ENCODE measurements around the gene POLR2I.

The POLR2I gene

DNA sequence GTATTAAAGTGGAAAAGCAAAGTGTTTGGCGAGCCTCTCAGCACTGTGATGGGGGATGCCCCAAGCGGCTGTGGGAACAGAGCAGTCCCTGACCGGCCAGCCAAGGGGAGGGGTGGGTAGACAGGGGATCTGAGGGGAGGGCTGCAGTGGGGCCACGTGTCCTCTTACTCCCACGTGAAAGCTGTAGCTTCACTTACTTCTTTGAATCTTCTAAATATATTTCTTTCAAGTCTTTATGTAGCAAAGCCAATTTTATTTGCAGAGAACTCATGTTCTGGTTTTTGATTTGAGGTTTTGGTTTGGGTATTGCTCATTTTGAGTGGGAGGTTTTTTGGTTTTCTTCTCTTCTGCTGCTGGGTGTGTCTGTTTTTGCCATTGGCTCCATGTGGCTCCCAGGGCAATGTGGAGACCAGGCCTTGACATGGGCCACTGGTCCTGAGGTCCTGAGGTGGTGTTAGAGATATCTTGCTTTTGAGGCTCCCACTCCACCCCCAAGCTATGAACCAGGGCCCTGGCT is 21.5 kb downstream of the POLR2I start:
- Histone ChIP-seq H3K4me3 (ENCODE audit: low read length) (no peak overlapping the region), H3K9ac (ENCODE audit: low read depth, low read length) (no peak overlapping the region), H3K9me3 (replicated peaks; ENCODE audit: low read length) (no peaks in the 10 kb centered on the region), H3K27me3 (ENCODE audit: control insufficient read depth, insufficient read depth, low read length) (no peaks in the 10 kb centered on the region), H3K4me1 (ENCODE audit: control insufficient read depth, insufficient read depth, low read length) (no peaks in the 10 kb centered on the region), H3K4me2 (ENCODE audit: low read length) (no peak overlapping the region), H3K36me3 (ENCODE audit: insufficient read depth, low read length) (peaks cover 15% of the 10 kb centered on the region)

DNA sequence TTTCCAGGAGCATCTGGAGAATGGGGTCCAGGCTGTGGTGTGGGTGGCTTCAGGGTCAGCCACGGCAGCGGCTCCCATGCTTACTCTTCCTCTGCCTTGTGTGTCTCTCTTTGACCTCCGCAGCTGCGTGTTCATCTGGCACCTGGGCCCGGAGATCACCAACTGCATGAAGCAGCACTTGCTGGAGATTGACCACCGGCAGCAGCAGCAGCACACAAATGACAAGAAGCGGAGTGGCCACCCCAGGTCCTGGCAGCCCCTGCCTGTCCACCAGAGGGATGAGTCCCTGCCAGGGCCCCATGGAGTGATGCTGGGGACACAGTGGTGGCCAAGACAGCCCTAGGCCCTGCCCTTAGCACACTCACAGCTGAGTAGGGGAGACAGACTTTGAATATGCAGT is 22.1 kb downstream of the POLR2I start:
- no peak overlapping the region for H3K4me2 ChIP-seq (ENCODE audit: low read length)
- H3K9me3 ChIP-seq (replicated peaks; ENCODE audit: low read length), result no peaks in the 10 kb centered on the region
- H3K4me1 ChIP-seq (ENCODE audit: control insufficient read depth, insufficient read depth, low read length), result no peaks in the 10 kb centered on the region
- H3K4me3 ChIP-seq (ENCODE audit: low read length), result no peak overlapping the region
- peaks cover 15% of the 10 kb centered on the region for H3K36me3 ChIP-seq (ENCODE audit: insufficient read depth, low read length)
- H3K9ac ChIP-seq (ENCODE audit: low read depth, low read length), result no peak overlapping the region
- no peaks in the 10 kb centered on the region for H3K27me3 ChIP-seq (ENCODE audit: control insufficient read depth, insufficient read depth, low read length)

DNA sequence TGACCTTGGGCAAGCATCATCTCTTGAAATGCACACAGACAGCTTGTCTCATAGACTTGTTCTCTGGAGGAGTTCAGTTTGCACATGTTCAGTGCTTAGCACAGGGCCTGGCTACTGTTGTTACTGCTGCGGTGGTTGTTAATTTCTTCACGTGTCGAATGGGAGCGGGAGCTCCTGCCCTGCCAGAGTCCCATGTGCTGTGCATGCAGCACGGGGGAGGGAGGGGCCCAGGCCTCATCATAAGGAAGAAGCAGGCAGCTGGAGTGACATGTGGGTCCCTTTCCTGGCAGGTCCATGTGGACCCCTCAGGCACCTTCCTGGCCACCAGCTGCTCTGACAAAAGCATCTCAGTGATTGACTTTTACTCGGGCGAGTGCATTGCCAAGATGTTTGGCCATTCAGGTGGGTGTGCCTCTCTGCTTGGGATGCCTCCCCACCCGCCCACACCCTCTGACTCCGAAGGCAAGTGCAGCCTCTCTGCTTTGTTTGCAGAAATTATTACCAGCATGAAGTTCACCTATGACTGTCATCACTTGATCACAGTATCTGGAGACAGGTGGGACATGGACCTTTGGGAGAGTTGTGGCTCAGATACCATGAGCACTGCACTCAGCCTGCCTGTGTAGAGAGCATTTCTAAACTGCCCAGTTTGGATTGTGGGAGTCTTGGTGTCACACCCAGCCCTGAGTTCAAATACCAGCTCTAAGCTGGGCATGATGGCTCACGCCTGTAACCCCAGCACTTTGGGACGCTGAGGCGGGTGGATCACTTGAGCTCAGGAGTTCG is 23.6 kb downstream of the POLR2I start:
- no peaks in the 10 kb centered on the region for H3K27me3 ChIP-seq (ENCODE audit: control insufficient read depth, insufficient read depth, low read length)
- peaks cover 18% of the 10 kb centered on the region for H3K36me3 ChIP-seq (ENCODE audit: insufficient read depth, low read length)
- H3K9me3 ChIP-seq (replicated peaks; ENCODE audit: low read length), result no peaks in the 10 kb centered on the region
- H3K4me3 ChIP-seq (ENCODE audit: low read length), result no peak overlapping the region
- no peak overlapping the region for H3K9ac ChIP-seq (ENCODE audit: low read depth, low read length)
- H3K4me2 ChIP-seq (ENCODE audit: low read length), result no peak overlapping the region
- H3K4me1 ChIP-seq (ENCODE audit: control insufficient read depth, insufficient read depth, low read length), result no peaks in the 10 kb centered on the region

DNA sequence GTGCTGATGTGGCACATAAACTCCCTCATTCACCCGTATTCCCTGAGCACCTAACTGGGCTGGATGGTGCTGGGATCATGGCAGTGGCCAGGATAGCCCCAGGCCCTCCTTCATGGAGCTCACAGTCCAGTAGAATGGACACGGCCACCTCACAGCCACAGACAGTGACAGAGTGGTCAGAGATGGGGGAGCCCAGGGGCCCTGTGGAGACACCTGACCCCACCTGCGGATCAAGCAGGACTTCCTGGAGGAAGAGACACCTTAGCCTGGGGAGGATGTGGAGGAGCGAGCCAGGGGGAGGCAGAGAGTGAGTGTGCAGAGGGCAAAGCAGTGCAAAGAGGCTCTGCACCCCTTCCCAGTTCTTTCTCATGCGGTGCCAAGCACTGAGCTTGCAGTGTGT is 24.8 kb downstream of the POLR2I start:
- Histone ChIP-seq H3K4me1 (ENCODE audit: control insufficient read depth, insufficient read depth, low read length) (no peaks in the 10 kb centered on the region), H3K4me3 (ENCODE audit: low read length) (no peak overlapping the region), H3K4me2 (ENCODE audit: low read length) (no peak overlapping the region), H3K9ac (ENCODE audit: low read depth, low read length) (no peak overlapping the region), H3K27me3 (ENCODE audit: control insufficient read depth, insufficient read depth, low read length) (no peaks in the 10 kb centered on the region), H3K9me3 (replicated peaks; ENCODE audit: low read length) (no peaks in the 10 kb centered on the region), H3K36me3 (ENCODE audit: insufficient read depth, low read length) (peaks cover 15% of the 10 kb centered on the region)

DNA sequence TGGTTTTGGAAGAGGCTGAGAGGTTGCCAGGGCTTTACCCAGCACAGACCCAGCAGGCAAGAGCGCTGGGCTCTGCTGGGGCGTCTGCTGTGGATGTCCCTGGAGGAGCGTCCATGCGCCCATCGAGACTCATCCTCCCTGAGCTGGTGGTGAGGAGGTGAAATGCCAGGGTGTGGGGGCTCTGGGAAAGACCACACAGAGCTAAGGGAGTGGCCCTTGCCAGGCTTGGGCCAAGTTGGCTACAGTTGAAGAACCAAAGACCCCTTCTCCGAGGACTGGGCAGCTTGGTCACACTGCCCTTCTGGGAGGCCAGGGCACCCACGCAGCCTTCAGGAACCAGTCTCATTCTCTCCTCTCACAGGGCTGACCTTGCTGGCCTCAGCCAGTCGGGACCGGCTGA is 28.3 kb downstream of the POLR2I start:
- Histone ChIP-seq H3K27me3 (ENCODE audit: control insufficient read depth, insufficient read depth, low read length) (no peaks in the 10 kb centered on the region), H3K9me3 (replicated peaks; ENCODE audit: low read length) (no peaks in the 10 kb centered on the region)

DNA sequence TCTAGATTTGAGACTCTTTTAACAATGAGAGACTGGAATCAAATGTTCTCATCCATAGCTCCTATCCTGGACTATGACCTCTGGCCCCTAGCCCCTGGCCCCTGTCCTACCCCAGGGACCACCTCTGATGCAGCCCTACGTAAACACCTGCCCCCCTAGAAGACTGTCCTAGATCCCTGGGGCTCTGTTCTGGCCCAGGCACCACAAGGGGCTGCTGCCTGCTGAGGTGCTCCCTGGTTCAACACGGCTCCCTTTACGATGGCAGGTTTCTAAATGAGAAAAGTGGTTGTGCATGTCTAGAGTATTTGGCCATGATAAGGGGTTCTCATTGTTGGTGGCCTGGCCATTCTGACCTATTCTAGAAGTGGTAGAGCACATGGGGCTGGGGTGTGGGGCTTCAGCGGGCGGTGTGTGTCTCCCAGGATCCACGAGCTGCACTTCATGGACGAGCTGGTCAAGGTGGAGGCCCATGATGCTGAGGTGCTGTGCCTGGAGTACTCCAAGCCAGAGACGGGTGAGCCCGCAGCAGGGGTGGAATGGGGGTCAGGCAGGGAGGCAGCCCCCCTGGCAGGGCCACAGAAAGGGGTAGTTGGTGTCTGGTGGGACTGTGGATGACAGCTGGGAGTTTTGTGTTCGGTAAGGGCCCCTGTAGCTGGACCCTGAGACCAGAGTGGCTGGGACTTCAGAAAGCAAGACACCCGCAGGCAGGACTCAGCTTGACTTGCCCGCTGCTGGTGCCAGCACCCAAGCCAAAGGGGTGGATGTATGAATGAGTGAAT is 30.3 kb downstream of the POLR2I start:
- Histone ChIP-seq H3K9ac (ENCODE audit: low read depth, low read length) (no peak overlapping the region), H3K4me2 (ENCODE audit: low read length) (no peak overlapping the region), H3K27me3 (ENCODE audit: control insufficient read depth, insufficient read depth, low read length) (no peaks in the 10 kb centered on the region), H3K9me3 (replicated peaks; ENCODE audit: low read length) (no peaks in the 10 kb centered on the region), H3K4me1 (ENCODE audit: control insufficient read depth, insufficient read depth, low read length) (no peaks in the 10 kb centered on the region), H3K36me3 (ENCODE audit: insufficient read depth, low read length) (peaks cover 35% of the 10 kb centered on the region), H3K4me3 (ENCODE audit: low read length) (no peak overlapping the region)

More for the DNA sequence above, 28.3 kb downstream of the POLR2I start:
- Histone ChIP-seq H3K4me3 (ENCODE audit: low read length) (no peak overlapping the region), H3K36me3 (ENCODE audit: insufficient read depth, low read length) (peaks cover 32% of the 10 kb centered on the region), H3K4me1 (ENCODE audit: control insufficient read depth, insufficient read depth, low read length) (no peaks in the 10 kb centered on the region), H3K4me2 (ENCODE audit: low read length) (no peak overlapping the region), H3K9ac (ENCODE audit: low read depth, low read length) (no peak overlapping the region)

DNA sequence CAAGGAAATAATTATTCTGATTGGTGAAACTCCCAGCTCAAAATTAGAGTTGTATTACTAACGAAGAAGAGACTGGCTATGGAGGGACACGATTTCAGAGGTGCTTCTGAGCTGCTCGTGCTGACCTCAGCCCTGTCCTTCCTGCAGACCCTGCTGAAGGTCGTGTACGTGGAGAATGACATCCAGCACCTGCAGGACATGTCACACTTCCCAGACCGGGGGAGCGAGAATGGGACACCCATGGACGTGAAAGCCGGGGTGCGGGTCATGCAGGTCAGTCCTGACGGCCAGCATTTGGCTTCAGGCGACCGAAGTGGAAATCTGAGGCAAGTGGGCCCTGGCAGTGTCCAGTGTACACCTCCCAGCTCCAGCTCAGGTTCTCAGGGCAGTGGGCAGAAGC is 31.8 kb downstream of the POLR2I start:
- Histone ChIP-seq H3K4me2 (ENCODE audit: low read length) (no peak overlapping the region), H3K4me1 (ENCODE audit: control insufficient read depth, insufficient read depth, low read length) (no peaks in the 10 kb centered on the region)

DNA sequence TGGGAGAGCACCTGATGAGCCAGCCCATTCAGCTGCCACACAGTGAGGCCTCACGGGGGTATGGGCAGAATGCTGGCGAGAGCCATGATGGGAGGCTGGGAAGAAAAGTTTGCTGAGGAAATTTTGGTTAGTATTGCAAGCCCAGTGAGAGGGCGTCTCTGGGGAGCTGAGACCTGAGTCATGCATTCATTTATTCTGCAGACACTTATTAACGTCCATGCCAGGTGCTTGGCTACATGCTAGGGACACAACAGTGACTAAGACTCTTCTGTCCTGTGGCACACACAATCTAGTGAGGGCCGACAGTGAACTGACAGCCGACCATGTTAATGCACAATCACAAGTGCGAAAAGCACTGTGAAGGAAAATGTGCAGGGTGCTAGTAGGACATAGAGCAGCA is 32.8 kb downstream of the POLR2I start:
- H3K4me2 ChIP-seq (ENCODE audit: low read length), result no peak overlapping the region
- no peak overlapping the region for H3K4me3 ChIP-seq (ENCODE audit: low read length)
- no peaks in the 10 kb centered on the region for H3K9me3 ChIP-seq (replicated peaks; ENCODE audit: low read length)
- H3K4me1 ChIP-seq (ENCODE audit: control insufficient read depth, insufficient read depth, low read length), result no peaks in the 10 kb centered on the region
- H3K27me3 ChIP-seq (ENCODE audit: control insufficient read depth, insufficient read depth, low read length), result no peaks in the 10 kb centered on the region
- H3K36me3 ChIP-seq (ENCODE audit: insufficient read depth, low read length), result peaks cover 35% of the 10 kb centered on the region
- H3K9ac ChIP-seq (ENCODE audit: low read depth, low read length), result no peak overlapping the region

More for the DNA sequence above, 31.8 kb downstream of the POLR2I start:
- Histone ChIP-seq H3K27me3 (ENCODE audit: control insufficient read depth, insufficient read depth, low read length) (no peaks in the 10 kb centered on the region), H3K9me3 (replicated peaks; ENCODE audit: low read length) (no peaks in the 10 kb centered on the region), H3K4me3 (ENCODE audit: low read length) (no peak overlapping the region), H3K9ac (ENCODE audit: low read depth, low read length) (no peak overlapping the region), H3K36me3 (ENCODE audit: insufficient read depth, low read length) (peaks cover 35% of the 10 kb centered on the region)

DNA sequence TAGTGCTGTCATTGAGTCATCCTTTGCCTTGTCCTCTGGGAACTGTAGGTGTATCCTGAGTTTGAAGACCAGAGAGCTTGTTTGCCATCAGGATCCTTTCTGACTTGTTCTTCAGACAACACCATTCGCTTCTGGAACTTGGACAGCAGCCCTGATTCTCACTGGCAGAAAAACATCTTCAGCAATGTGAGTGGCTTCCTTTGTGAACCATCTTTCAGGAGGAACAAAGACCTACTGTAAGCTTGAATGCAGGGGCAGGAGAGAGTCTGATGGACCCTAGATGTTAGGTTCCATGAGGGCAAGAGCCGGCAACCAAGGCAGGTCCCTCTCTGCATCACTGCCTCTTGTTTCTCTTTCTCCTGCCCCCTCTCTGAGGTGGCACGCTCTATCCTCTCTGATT is 33.3 kb downstream of the POLR2I start:
- H3K36me3 ChIP-seq (ENCODE audit: insufficient read depth, low read length), result peaks cover 35% of the 10 kb centered on the region
- H3K4me2 ChIP-seq (ENCODE audit: low read length), result no peak overlapping the region
- H3K9ac ChIP-seq (ENCODE audit: low read depth, low read length), result no peak overlapping the region
- H3K4me1 ChIP-seq (ENCODE audit: control insufficient read depth, insufficient read depth, low read length), result no peaks in the 10 kb centered on the region
- H3K27me3 ChIP-seq (ENCODE audit: control insufficient read depth, insufficient read depth, low read length), result no peaks in the 10 kb centered on the region
- no peaks in the 10 kb centered on the region for H3K9me3 ChIP-seq (replicated peaks; ENCODE audit: low read length)
- H3K4me3 ChIP-seq (ENCODE audit: low read length), result no peak overlapping the region

DNA sequence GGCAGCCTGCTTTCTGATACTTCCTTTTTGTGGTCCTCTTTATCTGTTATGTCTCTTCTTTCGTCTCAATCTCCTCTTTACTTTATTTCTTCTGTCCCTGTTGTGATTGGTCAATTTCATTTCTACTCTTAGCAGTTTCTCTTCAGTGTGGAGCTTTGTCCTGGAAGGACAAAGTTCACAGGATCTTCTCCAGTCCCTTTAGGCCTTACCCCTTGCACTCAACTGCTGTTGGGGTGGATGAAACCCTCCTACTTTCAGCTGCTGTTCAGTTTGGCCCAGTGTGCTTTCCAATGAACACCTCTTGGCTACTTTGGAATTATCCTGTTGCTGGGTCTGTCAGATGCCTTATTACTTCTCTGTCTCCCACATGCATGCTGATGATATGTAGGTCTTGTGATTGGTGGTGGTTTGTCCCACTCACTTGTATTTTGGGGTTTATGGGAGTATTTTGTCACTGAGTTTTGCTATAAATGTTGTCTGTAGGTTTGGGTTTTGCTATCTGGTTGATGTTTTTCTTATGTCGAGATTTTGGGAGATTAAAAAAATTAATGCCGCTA is 35.2 kb downstream of the POLR2I start:
- Histone ChIP-seq H3K27me3 (ENCODE audit: control insufficient read depth, insufficient read depth, low read length) (no peaks in the 10 kb centered on the region), H3K4me2 (ENCODE audit: low read length) (no peak overlapping the region), H3K4me1 (ENCODE audit: control insufficient read depth, insufficient read depth, low read length) (no peaks in the 10 kb centered on the region), H3K9me3 (replicated peaks; ENCODE audit: low read length) (no peaks in the 10 kb centered on the region), H3K9ac (ENCODE audit: low read depth, low read length) (no peak overlapping the region), H3K4me3 (ENCODE audit: low read length) (no peak overlapping the region), H3K36me3 (ENCODE audit: insufficient read depth, low read length) (peaks cover 29% of the 10 kb centered on the region)

DNA sequence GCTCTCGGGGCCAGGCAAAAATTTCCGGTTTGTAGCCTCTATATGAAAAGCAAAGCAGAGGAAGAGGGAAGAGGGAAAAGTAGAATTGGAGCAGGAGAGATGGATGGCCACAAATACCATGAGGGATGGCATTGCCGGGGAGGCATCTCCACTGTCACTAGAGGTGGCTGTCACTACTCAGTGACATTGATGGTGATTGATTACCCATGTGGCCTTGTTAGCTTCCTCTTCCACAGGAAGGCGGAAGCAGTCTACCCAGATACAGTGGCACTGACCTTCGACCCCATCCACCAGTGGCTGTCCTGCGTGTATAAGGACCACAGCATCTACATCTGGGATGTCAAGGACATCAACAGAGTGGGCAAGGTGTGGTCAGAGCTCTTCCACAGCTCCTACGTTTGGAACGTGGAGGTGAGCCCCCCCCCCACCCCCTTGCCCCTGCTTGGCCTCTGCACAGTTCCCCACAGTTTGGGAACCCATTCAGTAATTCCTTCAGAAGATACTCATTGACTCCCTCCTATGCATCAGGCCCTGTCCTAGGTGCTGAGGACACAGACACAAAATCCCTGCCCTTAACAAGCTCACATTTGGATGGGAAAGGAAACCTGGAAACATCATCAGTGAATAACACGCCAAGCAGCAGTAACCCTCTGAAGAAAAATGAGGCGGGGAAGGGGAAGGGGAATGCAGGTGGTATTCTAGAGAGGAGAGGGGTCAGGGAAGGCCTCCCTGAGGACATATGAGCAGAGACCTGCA is 41.4 kb downstream of the POLR2I start:
- Histone ChIP-seq H3K9ac (ENCODE audit: low read depth, low read length) (no peak overlapping the region), H3K9me3 (replicated peaks; ENCODE audit: low read length) (no peaks in the 10 kb centered on the region), H3K4me1 (ENCODE audit: control insufficient read depth, insufficient read depth, low read length) (peaks cover 5% of the 10 kb centered on the region), H3K27me3 (ENCODE audit: control insufficient read depth, insufficient read depth, low read length) (no peaks in the 10 kb centered on the region), H3K36me3 (ENCODE audit: insufficient read depth, low read length) (peaks cover 6% of the 10 kb centered on the region), H3K4me3 (ENCODE audit: low read length) (no peak overlapping the region), H3K4me2 (ENCODE audit: low read length) (no peak overlapping the region)

Data from skeletal muscle satellite cell (primary cell).